Cerebellar cortex (tissue), 1 donor: ENCODE measurements around the gene RAET1G.
A peak's percentile ranks its signal among the peaks of the same experiment; 100 is the strongest.
"Not testable (repeated sequence)": the region's sequence is repeated elsewhere in the genome, so short reads cannot be mapped to it uniquely, and the experiment has no call there.

Experiments
- DNase-seq: peaks from one replicate; pipeline ENCODE4 v3.0.0-alpha.2; 2015; ENCODE audit warnings: low spot score

RAET1G gene, protein sequence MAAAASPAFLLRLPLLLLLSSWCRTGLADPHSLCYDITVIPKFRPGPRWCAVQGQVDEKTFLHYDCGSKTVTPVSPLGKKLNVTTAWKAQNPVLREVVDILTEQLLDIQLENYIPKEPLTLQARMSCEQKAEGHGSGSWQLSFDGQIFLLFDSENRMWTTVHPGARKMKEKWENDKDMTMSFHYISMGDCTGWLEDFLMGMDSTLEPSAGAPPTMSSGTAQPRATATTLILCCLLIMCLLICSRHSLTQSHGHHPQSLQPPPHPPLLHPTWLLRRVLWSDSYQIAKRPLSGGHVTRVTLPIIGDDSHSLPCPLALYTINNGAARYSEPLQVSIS

DNA sequence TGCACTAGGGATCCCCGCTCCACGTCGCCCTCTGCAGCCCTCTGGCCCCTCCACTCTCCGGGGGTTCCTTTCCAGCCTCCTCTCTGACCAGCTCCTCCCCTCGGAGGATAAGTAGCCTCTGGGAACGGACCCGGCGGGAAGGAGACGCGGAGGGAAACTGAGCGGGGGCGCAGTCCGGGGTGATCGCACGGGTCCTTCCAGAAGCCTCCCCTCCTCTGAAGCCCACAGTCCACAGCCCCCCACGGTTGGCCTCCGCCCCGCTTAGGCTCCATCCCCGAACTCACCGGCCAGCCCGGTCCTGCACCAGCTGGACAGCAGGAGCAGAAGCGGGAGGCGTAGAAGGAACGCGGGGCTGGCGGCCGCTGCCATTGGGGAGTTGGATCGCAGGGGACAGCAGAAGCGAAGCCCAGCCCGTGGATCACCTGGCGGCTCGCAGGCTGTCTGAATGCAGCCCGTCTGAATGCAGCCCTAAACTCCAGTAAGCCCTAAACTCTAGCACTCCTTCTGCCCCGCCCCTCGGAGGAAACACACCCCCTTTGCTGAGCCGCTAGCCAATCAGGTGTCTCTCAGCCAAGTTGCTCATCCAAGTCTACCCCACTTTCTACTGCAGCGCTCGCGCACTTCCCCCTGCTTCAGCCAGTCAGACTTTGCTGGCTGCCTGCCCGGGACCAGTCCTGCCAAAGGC lies at the start of gene RAET1G:
Gene RAET1G, minus strand, starts transcription at position 480 of the 685 bp plus-strand sequence. Its CDS starts 111 bp downstream, at position 369.
- DNase-seq = peak; percentile 59

GRCh38 chr6:149969635-149970034 lies 46.7 kb upstream of the RAET1G start:
- no peak for DNase-seq

- not testable (repeated sequence) for DNase-seq
These were observed 46.0 kb upstream of the RAET1G start for GRCh38 chr6:149968909-149969308.

GRCh38 chr6:149967999-149968398 lies 45.1 kb upstream of the RAET1G start:
- not testable (repeated sequence) for DNase-seq

DNA sequence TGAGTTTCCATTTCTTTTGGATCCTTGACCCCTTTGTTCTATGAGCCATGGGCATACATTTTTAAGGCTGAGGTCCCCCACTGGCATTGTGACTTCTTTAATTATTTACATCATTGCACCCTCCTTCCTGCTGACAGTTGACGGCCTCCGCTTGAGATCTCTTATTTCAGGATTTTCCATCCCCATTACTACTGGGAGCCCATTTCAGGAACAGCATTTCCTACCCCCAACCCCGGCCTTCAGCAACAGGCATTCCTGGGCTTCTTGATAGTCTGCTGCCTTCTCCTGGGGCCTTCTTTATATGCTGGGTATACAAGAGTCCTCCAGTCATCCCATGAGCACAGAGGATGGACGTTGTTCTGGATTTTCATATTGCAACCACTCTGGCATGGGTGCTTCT lies 44.7 kb upstream of the RAET1G start:
- DNase-seq = no peak

GRCh38 chr6:149966319-149966718 lies 43.4 kb upstream of the RAET1G start:
- DNase-seq = not testable (repeated sequence)

GRCh38 chr6:149965194-149966020 lies 42.5 kb upstream of the RAET1G start:
- no peak for DNase-seq

GRCh38 chr6:149964308-149965193 lies 41.6 kb upstream of the RAET1G start:
- DNase-seq = peak; percentile 5

DNA sequence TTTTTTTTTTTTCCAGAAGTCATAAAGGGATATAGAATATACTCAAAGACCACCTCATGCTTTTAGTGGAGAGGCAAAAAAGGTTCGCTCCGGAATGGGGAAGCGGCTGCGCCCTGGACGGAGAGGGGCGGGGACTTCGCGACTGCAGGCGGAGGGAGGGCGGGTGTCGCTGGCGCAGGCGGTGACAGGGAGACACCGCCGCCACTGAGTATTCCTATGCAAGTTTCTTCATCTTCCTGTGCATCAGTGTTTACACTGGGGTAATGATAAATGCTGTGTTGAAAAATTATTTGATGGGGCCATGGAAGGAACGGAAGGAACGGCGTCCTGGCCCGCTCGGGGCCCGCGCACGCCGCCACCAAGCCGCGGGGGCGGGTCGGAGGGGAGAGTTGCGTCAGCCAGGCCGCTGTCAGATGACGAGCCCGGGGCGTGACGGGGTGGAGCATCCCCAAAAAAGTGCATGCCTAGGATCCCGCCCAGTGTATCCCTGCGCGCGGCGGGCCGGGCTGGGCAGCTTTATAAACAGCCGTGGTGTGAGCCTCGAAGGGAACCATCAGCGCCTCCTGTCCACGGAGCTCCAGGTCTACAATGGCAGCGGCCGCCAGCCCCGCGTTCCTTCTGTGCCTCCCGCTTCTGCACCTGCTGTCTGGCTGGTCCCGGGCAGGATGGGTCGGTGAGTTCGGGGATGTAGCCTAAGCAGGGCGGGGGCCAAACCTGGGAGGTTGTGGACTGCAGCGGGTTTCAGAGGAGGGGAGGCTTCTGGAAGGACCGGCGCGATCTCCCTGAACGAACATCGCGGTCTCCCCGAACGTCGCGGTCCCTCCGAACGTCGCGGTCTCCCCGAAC lies 40.8 kb upstream of the RAET1G start, which contains the start of gene ULBP1:
Gene ULBP1, plus strand, starts transcription at position 482 of the 846 bp plus-strand sequence. Its CDS starts 107 bp downstream, at position 589.
- DNase-seq = peak; percentile 78

GRCh38 chr6:149963212-149963461 lies 40.2 kb upstream of the RAET1G start:
- DNase-seq = peak; percentile 38

DNA sequence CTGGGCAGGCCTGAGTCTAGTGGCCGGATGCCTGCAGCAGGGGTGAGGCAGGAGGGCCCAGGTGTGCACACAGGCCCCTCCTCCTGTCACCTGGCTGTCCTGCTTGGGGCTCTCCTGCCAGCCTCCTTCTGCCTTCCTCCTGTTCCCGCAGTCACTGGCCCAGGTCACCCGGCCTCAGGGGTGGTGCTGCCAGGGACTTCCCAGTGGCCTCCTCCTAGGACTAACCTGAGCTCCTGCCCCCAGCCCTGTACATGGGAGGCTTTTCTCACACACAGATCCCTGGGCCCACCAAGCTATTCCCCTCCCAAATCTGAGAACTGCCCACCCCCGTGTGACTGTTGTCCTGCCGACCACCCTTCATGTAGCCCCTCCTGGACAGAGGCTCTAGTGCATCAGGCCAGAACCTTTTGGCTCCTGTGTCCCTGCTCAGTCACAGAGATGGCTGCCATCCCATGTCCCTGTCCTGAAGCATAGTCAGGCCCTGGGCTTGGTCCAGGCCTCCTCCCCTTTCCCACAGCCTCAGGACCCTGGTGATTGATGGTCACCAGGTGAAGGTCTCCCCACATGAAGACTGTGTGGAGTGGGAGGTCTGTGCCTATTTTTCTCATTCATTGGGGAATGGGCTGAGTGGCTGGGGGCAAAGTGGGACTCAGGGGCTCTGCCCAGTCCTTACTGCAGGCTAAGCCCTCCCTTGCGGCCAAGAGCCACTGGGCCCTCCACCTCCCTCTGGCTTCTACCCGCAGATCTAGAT lies 39.7 kb upstream of the RAET1G start:
- no peak for DNase-seq

- DNase-seq = peak; percentile 18
These were observed 39.0 kb upstream of the RAET1G start for GRCh38 chr6:149961728-149962425.

DNA sequence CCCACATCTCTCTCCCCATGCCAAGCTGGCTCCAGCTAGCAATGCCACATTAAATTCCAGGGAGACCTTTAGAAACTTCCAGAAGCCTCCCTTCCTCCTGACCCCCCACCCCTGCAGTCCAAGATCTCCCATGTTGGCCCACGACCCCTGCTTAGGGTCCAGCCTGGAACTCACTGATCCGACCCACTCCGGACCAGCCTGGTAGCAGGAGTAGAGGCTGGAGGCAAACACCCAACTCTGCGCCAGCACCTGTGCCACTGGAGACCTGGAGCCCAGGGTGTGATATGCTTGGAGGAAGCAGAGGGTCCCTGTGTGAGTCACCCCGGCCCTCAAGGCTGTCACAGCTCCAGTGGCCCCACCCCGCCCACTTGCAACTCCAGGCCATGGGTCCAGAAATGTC lies 37.6 kb upstream of the RAET1G start:
- DNase-seq = no peak

DNA sequence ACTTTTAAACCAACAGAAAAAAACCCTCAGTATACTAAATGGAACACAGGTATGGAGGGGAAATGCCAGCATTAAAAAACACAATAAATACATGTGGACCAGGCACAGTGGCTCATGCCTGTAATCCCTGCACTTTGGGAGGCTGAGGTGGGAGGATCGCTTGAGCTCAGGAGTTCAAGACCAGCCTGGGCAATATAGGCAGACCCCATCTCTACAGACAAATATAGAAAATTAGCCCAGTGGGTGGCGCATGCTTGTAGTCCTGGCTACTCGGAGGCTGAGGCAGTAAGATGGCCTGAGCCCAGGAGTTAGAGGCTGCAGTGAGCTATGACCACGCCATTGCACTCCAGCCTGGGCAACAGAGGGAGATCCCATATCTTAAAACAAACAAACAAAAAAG lies 36.9 kb upstream of the RAET1G start:
- not testable (repeated sequence) for DNase-seq

DNA sequence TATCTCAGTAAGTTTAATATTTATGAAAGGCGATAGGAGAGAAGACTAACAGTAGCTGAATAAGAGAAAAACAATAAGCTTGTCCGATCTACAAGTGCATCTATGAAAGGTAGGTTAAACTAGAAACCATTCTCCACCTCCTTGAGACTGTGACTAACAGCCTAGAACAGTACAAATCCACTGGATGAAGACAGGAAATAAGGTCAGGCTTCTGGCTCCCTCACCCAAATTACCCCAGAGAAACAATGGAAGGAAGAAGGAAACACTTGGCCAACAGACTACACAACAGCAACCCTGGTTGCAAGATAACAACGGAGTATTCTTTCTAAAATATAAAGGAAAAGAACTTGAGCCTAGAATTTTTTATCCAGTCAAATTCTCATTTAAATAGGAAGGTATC lies 35.2 kb upstream of the RAET1G start:
- DNase-seq = not testable (repeated sequence)

GRCh38 chr6:149955654-149956317 lies 32.9 kb upstream of the RAET1G start:
- DNase-seq = not testable (repeated sequence)

GRCh38 chr6:149954984-149955653 lies 32.2 kb upstream of the RAET1G start:
- DNase-seq = not testable (repeated sequence)

DNA sequence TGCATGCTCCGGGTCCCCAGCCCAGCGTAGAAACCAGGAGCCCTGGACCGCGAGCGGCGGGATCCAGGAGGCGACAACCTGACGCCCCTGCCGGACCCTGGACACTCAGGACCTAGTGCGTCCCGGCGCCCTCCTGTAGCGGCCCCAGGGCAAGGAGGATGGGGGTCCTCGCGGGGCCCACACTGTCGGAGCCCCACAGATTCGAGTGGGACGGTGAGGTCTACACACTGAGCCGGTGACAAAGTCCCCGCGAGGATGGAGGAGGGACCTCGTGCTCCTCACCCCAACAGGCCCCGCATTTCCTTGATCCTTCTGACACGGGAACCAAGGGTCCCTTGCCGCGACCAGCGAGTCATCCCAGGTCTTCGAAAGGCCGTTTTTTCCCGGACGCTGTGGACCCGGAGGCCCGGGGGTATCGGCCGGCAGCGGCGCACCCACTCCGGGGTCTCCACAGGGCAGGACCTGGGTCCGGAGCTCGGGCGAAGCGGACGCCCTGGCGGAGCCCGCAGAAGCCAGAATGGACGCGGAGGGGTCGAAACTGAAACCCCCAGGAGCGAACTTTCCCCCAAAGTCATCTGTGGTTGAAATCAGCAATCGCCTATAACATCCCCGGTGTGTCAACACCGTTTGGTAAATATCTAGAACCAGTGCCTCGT lies 31.5 kb upstream of the RAET1G start:
- DNase-seq = not testable (repeated sequence)
